CD14-positive monocyte (primary cell): ENCODE measurements around the gene SCD. TPM values are rescaled to one million over a fixed set of nuclear protein-coding genes. Genes with fewer than 3 reads are reported as not detected.

ENCODE experiments used
- DNase-seq, 3 donors: peaks; one replicate each; pipeline ENCODE4 v3.0.0-alpha.2; 2011 to 2022
- H2AFZ ChIP-seq: 2 replicates; pipeline ENCODE4 v1.6.0; 2012; ENCODE audit warnings: mild to moderate bottlenecking, low read depth, low read length, inconsistent platforms; ENCODE audit not compliant: insufficient read depth, poor library complexity, severe bottlenecking
- H3K27ac ChIP-seq, 2 donors: 1 replicate in 1 of 2; 2 replicates in 1 of 2; pipeline ENCODE4 v1.5.1; 2012 to 2013; ENCODE audit warnings: low read length in 2 of 2, control low read depth in 1 of 2, inconsistent platforms in 1 of 2, low read depth in 1 of 2, mild to moderate bottlenecking in 1 of 2
- H3K27me3 ChIP-seq, 2 donors: one replicate each; pipeline versions ENCODE4 v1.6.0 to v1.6.1; 2011 to 2013; ENCODE audit warnings: low read length in 2 of 2; ENCODE audit not compliant: control insufficient read depth in 2 of 2, insufficient read depth in 2 of 2
- H3K36me3 ChIP-seq, 2 donors: replicated peaks in 1 of 2; 1 replicate in 1 of 2; 2 replicates in 1 of 2; pipeline versions ENCODE4 v1.5.1 to v1.6.1; 2012 to 2013; ENCODE audit warnings: low read length in 2 of 2, control low read depth in 1 of 2, inconsistent platforms in 1 of 2, mild to moderate bottlenecking in 1 of 2; ENCODE audit not compliant: insufficient read depth in 2 of 2, control insufficient read depth in 1 of 2
- H3K4me1 ChIP-seq, 2 donors: 1 replicate in 1 of 2; 2 replicates in 1 of 2; pipeline versions ENCODE4 v1.5.1 to v1.6.1; 2012 to 2013; ENCODE audit warnings: low read length in 2 of 2, control low read depth in 1 of 2, inconsistent platforms in 1 of 2, mild to moderate bottlenecking in 1 of 2, moderate library complexity in 1 of 2; ENCODE audit not compliant: insufficient read depth in 2 of 2, control insufficient read depth in 1 of 2
- H3K4me2 ChIP-seq: replicated peaks from 2 replicates; pipeline ENCODE3; 2012; ENCODE audit warnings: low read length, moderate library complexity, mild to moderate bottlenecking; ENCODE audit not compliant: poor library complexity, severe bottlenecking; ENCODE audit errors: extremely low read depth
- H3K4me3 ChIP-seq, 3 experiments: fragments of 200-600 bp in 1 of 3; sonication (generic) in 1 of 3; replicated peaks in 1 of 3; 1 replicate in 2 of 3; 2 replicates in 1 of 3; pipeline ENCODE4 v1.5.1; 2011 to 2013; ENCODE audit warnings: low read length in 3 of 3, mild to moderate bottlenecking in 3 of 3, control low read depth in 2 of 3, low read depth in 2 of 3, inconsistent platforms in 1 of 3, moderate library complexity in 1 of 3
- H3K79me2 ChIP-seq: 2 replicates; pipeline ENCODE4 v1.6.0; 2012; ENCODE audit warnings: mild to moderate bottlenecking, control low read depth, inconsistent platforms, low read length, moderate library complexity; ENCODE audit not compliant: insufficient read depth
- H3K9ac ChIP-seq: 2 replicates; pipeline ENCODE4 v1.6.0; 2017; ENCODE audit warnings: low read length, mild to moderate bottlenecking; ENCODE audit not compliant: insufficient read depth, poor library complexity, severe bottlenecking
- H3K9me3 ChIP-seq, 2 donors: replicated peaks in 1 of 2; 1 replicate in 1 of 2; 2 replicates in 1 of 2; pipeline versions ENCODE4 v1.5.1 to v1.6.1; 2012 to 2013; ENCODE audit warnings: low read length in 2 of 2, control low read depth in 1 of 2; ENCODE audit not compliant: control insufficient read depth in 1 of 2, insufficient read depth in 1 of 2
- H4K20me1 ChIP-seq: 2 replicates; pipeline ENCODE4 v1.6.0; 2012; ENCODE audit warnings: mild to moderate bottlenecking, low read length, control low read depth, moderate library complexity; ENCODE audit not compliant: insufficient read depth
- H3K27ac Mint-ChIP-seq, 7 donors: one replicate each; pipeline ENCODE4 v1.8.0; 2020; ENCODE audit warnings: mild to moderate bottlenecking in 7 of 7, mixed read lengths in 7 of 7, moderate library complexity in 6 of 7, inconsistent platforms in 2 of 7
- H3K27me3 Mint-ChIP-seq, 3 donors: one replicate each; pipeline ENCODE4 v1.8.0; 2021 to 2022; ENCODE audit warnings: low read depth in 3 of 3, mild to moderate bottlenecking in 3 of 3, mixed read lengths in 3 of 3, moderate library complexity in 3 of 3, inconsistent platforms in 1 of 3
- H3K36me3 Mint-ChIP-seq, 2 donors: one replicate each; pipeline ENCODE4 v1.8.0; 2020; ENCODE audit warnings: mixed read lengths in 2 of 2, inconsistent platforms in 1 of 2, mild to moderate bottlenecking in 1 of 2
- H3K4me1 Mint-ChIP-seq: one replicate; pipeline ENCODE4 v1.8.0; 2020; ENCODE audit warnings: mild to moderate bottlenecking, mixed read lengths
- H3K4me3 Mint-ChIP-seq, 2 donors: one replicate each; pipeline ENCODE4 v1.8.0; 2020; ENCODE audit warnings: mild to moderate bottlenecking in 2 of 2, mixed read lengths in 2 of 2, moderate library complexity in 1 of 2
- H3K9me3 Mint-ChIP-seq, 7 donors: one replicate each; pipeline ENCODE4 v1.8.0; 2020 to 2022; ENCODE audit warnings: mixed read lengths in 7 of 7, mild to moderate bottlenecking in 6 of 7, moderate library complexity in 6 of 7, inconsistent platforms in 2 of 7
- CTCF ChIP-seq: fragments of 200-600 bp; IDR thresholded peaks from one replicate; pipeline ENCODE4 v1.8.0; 2022; ENCODE audit warnings: antibody characterized with exemption, mild to moderate bottlenecking
- WGBS: methylation state at CpG from one replicate; pipeline ENCODE4 v1.1.5; 2013; ENCODE audit warnings: missing lambda C conversion rate; ENCODE audit not compliant: insufficient coverage; 5-methylcytosine and 5-hydroxymethylcytosine counted together
- intact Hi-C, 2 donors: fragments of 100-400 bp; cut with micrococcal nuclease; formaldehyde crosslinking; loops; one replicate each; pipeline versions ENCODE4 v1.15.0 to v1.15.1; 2023
- polyA plus RNA-seq, 3 donors: library from polyadenylated mRNA; depleted of rRNA in 1 of 3; unstranded in 2 of 3; stranded (reverse) in 1 of 3; fragments of 300-500 nt in 2 of 3; fragments of >200 nt in 1 of 3; fragmentation: Illumina TruSeq in 2 of 3; gene quantifications; 1 replicate in 2 of 3; 2 replicates in 1 of 3; pipeline ENCODE4 v1.2.3, GENCODE V29; 2012 to 2021

Gene SCD
- polyA plus RNA-seq, 3 donors: 1.00 to 3.4 (median 1.0) TPM

DNA sequence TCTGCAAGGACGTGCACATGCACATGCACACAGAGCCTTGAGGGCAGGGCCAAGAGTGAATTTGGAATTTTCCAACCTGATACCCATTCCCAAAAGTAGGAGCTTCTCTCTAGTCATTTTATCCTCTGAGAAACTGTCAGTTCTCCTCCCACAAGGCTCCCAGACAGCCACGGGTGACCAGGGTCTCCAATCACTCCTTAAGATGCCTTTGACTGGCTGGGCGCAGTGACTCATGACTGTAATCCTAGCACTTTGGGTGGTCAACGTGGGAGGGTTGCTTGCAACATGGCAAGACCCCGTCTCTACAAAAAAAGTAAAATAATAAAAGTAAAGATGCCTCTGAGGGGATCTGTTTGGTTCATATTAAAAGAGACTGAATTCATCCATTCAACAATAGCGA lies 13.2 kb downstream of the SCD start:
- Mint-ChIP-seq H3K27me3 (no peaks in the 10 kb centered on the region), H3K27ac (no peak overlapping the region), H3K4me3 (no peak overlapping the region), H3K9me3 (no peaks in the 10 kb centered on the region), H3K4me1 (peaks cover 8% of the 10 kb centered on the region), H3K36me3 (peaks cover 12 to 20% of the 10 kb centered on the region in 2 donors)
- no peak for TF ChIP-seq CTCF
- no peak overlapping the region for H3K27ac ChIP-seq
- no peak for DNase-seq
- H3K9me3 ChIP-seq: no peaks in the 10 kb centered on the region
- H3K79me2 ChIP-seq: no peaks in the 10 kb centered on the region
- no peaks in the 10 kb centered on the region for H4K20me1 ChIP-seq
- H3K27me3 ChIP-seq: no peaks in the 10 kb centered on the region
- no peak overlapping the region for H2AFZ ChIP-seq
- H3K4me1 ChIP-seq: peaks cover 4 to 6% of the 10 kb centered on the region in 2 donors
- no peak overlapping the region for H3K4me2 ChIP-seq
- H3K36me3 ChIP-seq: no peaks in the 10 kb centered on the region
- WGBS: 100% methylated on average over 1 of the region's 6 CpGs
- H3K9ac ChIP-seq: no peak overlapping the region
- intact Hi-C loops: no loop called here
- H3K4me3 ChIP-seq: no peak overlapping the region

GRCh38 chr10:100362570-100363496 lies 15.8 kb downstream of the SCD start:
- no peaks in the 10 kb centered on the region for H3K27me3 Mint-ChIP-seq
- H4K20me1 ChIP-seq: no peaks in the 10 kb centered on the region
- no peak overlapping the region for H3K4me2 ChIP-seq
- no peak overlapping the region for H3K4me3 Mint-ChIP-seq
- peak overlapping the region in 2 of 7 donors; percentile 3 to 17 for H3K27ac Mint-ChIP-seq
- TF ChIP-seq CTCF: no peak
- intact Hi-C loops: no loop called here
- peaks cover 4 to 7% of the 10 kb centered on the region in 2 donors for H3K4me1 ChIP-seq
- WGBS: 86% methylated on average over 3 of the region's 6 CpGs
- H3K9me3 ChIP-seq: no peaks in the 10 kb centered on the region
- no peak overlapping the region for H2AFZ ChIP-seq
- peaks cover 9% of the 10 kb centered on the region in 2 donors for H3K36me3 Mint-ChIP-seq
- H3K27me3 ChIP-seq: no peaks in the 10 kb centered on the region
- H3K27ac ChIP-seq: no peak overlapping the region
- H3K4me1 Mint-ChIP-seq: peaks cover 11% of the 10 kb centered on the region
- no peaks in the 10 kb centered on the region for H3K36me3 ChIP-seq
- H3K9me3 Mint-ChIP-seq: no peaks in the 10 kb centered on the region
- DNase-seq: no peak
- H3K79me2 ChIP-seq: no peaks in the 10 kb centered on the region
- no peak overlapping the region for H3K9ac ChIP-seq
- H3K4me3 ChIP-seq: no peak overlapping the region
